NCI-H2196 treated with DMSO at 0.1 percent for 48 hours (cell line): ENCODE data around the gene PROM2.

ENCODE experiments used
- DNase-seq: peaks from one replicate; lab custom pipeline; 2025; ENCODE audit not compliant: unreplicated experiment; lab: John Stamatoyannopoulos, UW

PROM2 gene

DNA sequence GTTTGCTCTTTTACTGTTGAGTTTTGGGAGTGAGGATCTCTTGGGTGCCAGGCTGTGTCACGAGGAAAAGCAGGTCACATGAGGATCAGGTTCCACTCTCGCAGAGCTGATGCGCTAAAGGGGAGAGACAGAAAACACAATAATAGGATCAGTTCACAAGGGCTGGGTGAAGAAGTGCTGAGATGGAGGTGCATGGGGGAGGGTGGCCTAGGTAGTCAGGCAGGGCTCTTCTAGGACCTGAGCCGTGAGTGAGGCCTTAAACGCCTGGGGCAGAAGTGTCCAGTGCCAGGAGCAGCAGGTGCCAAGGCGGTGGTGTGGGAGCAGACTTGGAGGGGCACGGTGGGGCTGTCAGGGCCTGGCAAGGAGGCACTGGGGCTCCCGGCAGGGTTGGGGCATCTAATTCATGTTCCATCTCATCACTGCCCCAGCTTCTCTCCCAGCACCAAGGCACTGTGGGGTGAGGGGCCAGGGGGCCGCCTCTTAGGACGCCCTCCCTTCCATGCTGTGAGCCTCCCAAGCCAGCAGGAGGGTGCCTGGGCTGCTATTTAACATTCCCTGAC is 32.2 kb downstream of the PROM2 start:
- DNase-seq, result peak; percentile 22

DNA sequence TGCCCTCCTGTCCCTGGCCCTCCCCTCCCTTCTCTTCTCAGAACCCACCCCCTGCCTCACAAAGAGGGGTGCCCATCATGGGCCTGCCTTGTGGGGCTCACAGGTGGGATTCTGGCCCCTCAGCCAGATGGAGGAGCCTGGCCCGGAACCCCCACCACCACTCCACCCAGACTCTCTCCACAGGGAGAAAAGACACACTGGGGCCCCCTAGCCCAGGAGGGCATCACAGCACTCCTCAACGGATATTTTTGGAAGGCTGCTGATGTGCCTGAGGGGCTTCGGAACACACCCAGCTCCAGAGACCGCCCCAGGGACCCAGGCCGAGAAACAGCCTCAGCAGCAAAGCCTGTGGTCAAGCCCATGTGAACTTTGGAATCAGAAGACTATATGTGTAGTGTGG is 32.8 kb downstream of the PROM2 start:
- DNase-seq, result no peak

GRCh38 chr2:95307878-95308277 is 33.6 kb downstream of the PROM2 start:
- DNase-seq, result no peak

- no peak for DNase-seq
Observed at GRCh38 chr2:95308426-95308990, 34.3 kb downstream of the PROM2 start.

GRCh38 chr2:95309599-95309998 is 35.4 kb downstream of the PROM2 start:
- no peak for DNase-seq

- no peak for DNase-seq
Observed at GRCh38 chr2:95310216-95310615, 36.0 kb downstream of the PROM2 start.

DNA sequence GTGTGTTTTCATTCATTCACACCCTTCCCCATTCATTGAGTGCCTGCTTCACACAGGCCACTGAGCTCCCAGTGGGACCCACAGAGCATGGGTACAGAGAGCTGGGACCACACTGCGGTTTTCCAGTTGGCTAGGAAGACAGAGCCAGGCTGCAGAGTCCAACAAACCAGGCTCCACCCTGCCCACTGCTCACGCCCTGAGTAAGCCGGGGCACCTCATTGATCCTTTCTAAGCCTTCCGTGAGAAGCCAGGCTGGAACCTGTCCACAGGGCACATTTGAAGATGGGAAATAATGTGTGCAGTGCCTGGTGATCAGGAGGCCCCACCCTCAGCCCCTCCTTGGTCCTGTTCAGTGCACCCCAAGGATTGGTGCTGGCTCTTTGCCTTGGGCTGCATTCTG is 36.4 kb downstream of the PROM2 start:
- DNase-seq, result no peak

GRCh38 chr2:95311815-95312542 is 37.7 kb downstream of the PROM2 start:
- DNase-seq, result no peak

DNA sequence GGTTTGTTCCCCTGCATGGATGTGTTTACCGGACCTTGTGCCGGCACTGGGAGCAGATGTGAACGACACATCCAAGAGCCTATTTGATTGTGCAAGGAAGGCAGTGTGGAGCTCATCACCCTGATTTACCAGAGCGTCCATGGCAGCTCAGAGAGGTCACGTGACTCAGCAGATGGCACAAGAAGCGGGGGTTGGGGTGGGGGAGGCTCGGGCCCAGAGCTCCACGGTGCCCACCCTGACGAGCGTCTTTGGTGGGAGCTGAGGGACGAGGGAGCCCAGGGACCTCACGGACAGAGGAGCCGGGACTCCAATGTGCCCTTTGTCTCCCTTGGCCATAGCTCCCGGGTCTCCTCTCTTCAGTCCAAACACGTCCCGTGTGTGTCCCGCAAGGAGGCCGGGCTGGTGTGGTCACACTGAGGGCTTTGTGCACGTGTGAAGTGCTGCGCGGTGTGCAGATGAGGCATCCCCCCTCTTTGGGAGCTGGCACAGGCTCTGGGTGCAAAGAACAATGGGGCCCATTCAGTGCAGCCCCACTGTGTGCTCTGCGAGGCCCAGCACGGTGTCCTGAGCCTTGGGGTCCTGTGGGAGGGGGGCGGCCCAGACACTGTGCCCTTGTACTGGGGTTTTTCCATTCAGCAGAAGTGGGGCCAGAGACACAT is 38.4 kb downstream of the PROM2 start:
- DNase-seq, result no peak

DNA sequence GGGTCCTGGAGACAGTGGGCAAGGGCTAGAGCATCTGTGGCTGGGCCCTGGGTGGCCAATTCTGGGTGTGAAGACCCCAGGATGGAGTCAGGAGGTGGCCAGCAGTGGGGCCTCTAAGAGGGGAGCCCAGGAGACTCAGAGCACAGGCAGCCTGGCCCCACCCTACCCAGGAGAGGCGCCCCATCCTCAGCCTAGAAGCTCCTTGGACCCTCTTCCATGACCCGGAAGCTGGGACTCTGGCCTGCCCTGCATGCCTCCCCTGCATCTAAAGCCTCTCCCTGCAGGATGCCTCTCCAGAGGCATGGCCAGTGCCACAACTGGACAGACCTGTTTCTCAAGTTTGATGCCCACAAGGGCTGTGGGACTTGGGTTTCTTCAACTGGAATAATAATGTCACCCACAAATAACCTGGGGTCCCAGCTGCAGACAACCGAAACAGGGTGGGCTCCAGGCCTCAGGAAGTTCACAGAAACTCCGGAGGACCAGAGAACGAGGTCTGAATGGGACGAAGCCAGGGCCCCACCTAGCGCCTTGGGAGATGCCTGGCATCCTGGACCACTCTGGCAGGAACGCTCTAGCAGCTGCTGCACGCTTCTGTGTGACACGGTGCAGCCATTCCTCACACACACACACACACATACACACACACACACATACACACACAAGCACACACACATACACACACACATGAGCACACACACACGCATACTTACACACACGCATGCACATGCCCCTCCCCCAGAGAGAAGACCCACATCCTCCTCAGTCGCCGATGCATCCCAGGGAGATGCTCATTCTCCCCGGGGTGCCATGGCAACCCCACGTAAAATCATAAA is 39.3 kb downstream of the PROM2 start:
- DNase-seq, result no peak

DNA sequence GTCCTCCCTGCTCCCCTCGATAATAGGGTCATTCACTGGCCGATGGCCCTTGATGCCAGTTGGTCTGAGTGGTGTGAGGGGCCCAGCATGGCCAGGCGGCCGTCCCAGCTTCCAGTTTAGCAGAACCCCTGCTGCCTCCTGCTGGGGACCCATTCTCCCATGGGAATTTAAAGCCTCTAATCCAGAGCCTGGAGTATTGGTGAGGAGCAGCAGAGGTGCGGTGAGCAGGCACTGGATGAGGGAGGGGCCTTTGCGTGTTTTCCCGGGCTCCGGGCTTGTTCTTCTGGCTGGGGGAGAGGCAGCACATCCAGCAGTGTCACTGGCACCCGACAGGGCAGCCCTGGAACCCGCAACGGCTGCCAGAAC is 40.3 kb downstream of the PROM2 start:
- DNase-seq, result no peak

- peak; percentile 13 for DNase-seq
Observed at GRCh38 chr2:95314964-95315611, 40.8 kb downstream of the PROM2 start.

DNA sequence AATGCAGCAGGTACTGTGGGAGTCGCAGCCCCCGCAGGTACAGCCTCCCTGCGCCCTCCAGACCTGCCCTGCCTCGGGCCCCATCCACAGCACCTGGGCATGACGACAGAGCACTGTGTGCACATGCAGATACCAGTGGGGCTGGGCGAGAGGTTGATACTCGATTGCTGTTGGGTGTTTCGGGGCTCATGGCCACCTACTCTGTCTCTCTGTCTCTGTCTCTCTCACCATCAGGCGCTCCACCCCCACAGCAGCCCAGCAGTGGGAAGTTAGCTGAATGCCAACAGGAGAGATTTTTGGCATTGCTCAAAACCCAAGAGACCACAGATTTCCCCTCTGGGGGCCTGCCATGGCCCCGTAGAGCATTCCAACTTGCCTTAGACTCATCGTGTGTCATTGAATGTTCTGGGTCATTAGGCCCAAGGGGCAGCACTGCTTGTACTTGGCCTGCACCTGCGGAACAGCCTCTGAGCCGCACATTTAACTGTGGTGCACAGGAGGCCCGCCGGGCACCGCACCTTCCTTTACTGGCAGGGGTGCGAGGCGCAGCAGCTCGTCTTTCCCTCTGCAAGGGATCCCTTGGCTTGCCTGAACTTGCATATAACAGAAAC is 41.7 kb downstream of the PROM2 start:
- no peak for DNase-seq

- DNase-seq, result no peak
Observed at GRCh38 chr2:95316466-95317122, 42.3 kb downstream of the PROM2 start.

DNA sequence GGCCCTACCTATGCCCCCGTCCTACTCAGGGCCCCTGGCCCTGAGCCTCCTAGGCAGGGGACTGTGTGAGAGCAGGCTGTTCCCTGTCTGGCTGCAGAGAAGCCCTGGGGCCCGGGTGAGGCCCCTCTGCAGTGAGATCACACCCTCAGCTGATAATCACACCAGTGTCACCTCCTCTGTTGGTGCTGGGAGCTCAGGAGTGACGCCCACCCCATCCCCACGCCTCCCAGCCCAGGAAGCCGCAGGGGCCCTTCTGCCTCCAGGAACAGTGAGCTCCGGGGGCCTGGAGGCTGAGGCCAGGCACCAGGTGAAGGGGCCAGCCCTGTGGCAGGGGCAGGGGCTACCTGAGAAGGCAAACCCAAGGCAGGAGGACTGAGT is 42.9 kb downstream of the PROM2 start:
- no peak for DNase-seq

GRCh38 chr2:95317665-95318425 is 43.6 kb downstream of the PROM2 start:
- no peak for DNase-seq

GRCh38 chr2:95318431-95319220 is 44.4 kb downstream of the PROM2 start:
- DNase-seq, result no peak
